K562 (cell line): ENCODE measurements around the gene EMC10. TPM values are rescaled to one million over a fixed set of nuclear protein-coding genes. Genes with fewer than 3 reads are reported as not detected.

Source experiments
- GABPB2 ChIP-seq: fragments of 250-450 bp; sonication (Bioruptor Pico); conservative IDR thresholded peaks from 2 replicates; pipeline ENCODE4 v1.5.1; 2021; ENCODE audit warnings: mild to moderate bottlenecking
- ILK ChIP-seq: fragments of 450-650 bp; IDR thresholded peaks from 2 replicates; pipeline ENCODE4 v1.6.1; 2016; ENCODE audit warnings: missing genetic modification characterization, low read depth, mild to moderate bottlenecking, missing compliant biosample characterization, moderate library complexity, borderline replicate concordance
- NFE2 ChIP-seq: IDR thresholded peaks from 2 replicates; pipeline ENCODE4 v1.6.1; 2014; ENCODE audit warnings: antibody characterized with exemption, low read depth
- PHF21A ChIP-seq: fragments of 450-650 bp; IDR thresholded peaks from 2 replicates; pipeline ENCODE4 v1.6.1; 2017; ENCODE audit warnings: low read depth, borderline replicate concordance
- TCF3 ChIP-seq: sonication (generic); formaldehyde crosslinking; IDR thresholded peaks from 2 replicates; pipeline ENCODE4 v1.4.0; 2020; ENCODE audit warnings: mild to moderate bottlenecking, missing genetic modification reagents
- ZZZ3 ChIP-seq: fragments of 450-650 bp; IDR thresholded peaks from 2 replicates; pipeline ENCODE4 v1.6.1; 2016; ENCODE audit warnings: antibody characterized with exemption, mild to moderate bottlenecking, moderate library complexity
- polyA plus RNA-seq, 8 experiments: library from polyadenylated mRNA; depleted of rRNA in 4 of 8; stranded (reverse) in 5 of 8; unstranded in 3 of 8; fragments of >200 nt; fragmentation: Nextera tagmentation in 2 of 8; fragmentation: Illumina TruSeq in 1 of 8; extraction: Ambion mirVana in 2 of 8; extraction: Trizol in 1 of 8; gene quantifications; 2 replicates each; pipeline versions ENCODE4 v1.2.1 to v1.2.3, GENCODE V29; 2011 to 2014; ENCODE audit warnings: inconsistent platforms in 1 of 8, missing spikeins in 1 of 8
- total RNA-seq, 7 experiments: library from RNA; depleted of rRNA in 6 of 7; stranded (reverse); fragments of >200 nt in 6 of 7; fragmentation: Illumina TruSeq in 2 of 7; extraction: Trizol in 2 of 7; gene quantifications; 2 replicates each; pipeline versions ENCODE4 v1.2.1 to v1.2.3, GENCODE V29; 2011 to 2021; ENCODE audit warnings: low replicate concordance in 1 of 7
- TF ChIP-seq, protein P1 (sequence below): fragments of 450-650 bp; IDR thresholded peaks from 2 replicates; pipeline ENCODE4 v1.6.1; 2016; ENCODE audit warnings: low read depth
- TF ChIP-seq, protein P2 (sequence below): fragments of 450-650 bp; formaldehyde crosslinking; IDR thresholded peaks from 2 replicates; pipeline ENCODE4 v1.4.0; 2020; ENCODE audit warnings: mild to moderate bottlenecking, moderate library complexity
- TF ChIP-seq, protein P3 (sequence below), 2 experiments: fragments of 250-450 bp in 1 of 2; fragments of 450-650 bp in 1 of 2; sonication (Bioruptor Pico) in 1 of 2; IDR thresholded peaks; 2 replicates each; pipeline versions ENCODE4 v1.6.1 to v1.8.0; 2016 to 2021; ENCODE audit warnings: mild to moderate bottlenecking in 2 of 2, moderate library complexity in 2 of 2, missing compliant biosample characterization in 1 of 2, missing genetic modification characterization in 1 of 2
- TF ChIP-seq, protein P4 (sequence below): fragments of 250-450 bp; sonication (Bioruptor Pico); IDR thresholded peaks from 2 replicates; pipeline ENCODE4 v1.4.0; 2020; ENCODE audit warnings: mild to moderate bottlenecking, moderate library complexity
- TF ChIP-seq, protein P5 (sequence below), 2 experiments: fragments of 450-650 bp; IDR thresholded peaks; 2 replicates each; pipeline ENCODE4 v1.6.1; 2016

EMC10 gene
- total and polyA plus RNA-seq, 9 of the 15 experiments (the other 6 are each of a cell fraction or from before 2014, with no cell fraction given), result 1.4 to 46.0 (median 13.1) TPM

DNA sequence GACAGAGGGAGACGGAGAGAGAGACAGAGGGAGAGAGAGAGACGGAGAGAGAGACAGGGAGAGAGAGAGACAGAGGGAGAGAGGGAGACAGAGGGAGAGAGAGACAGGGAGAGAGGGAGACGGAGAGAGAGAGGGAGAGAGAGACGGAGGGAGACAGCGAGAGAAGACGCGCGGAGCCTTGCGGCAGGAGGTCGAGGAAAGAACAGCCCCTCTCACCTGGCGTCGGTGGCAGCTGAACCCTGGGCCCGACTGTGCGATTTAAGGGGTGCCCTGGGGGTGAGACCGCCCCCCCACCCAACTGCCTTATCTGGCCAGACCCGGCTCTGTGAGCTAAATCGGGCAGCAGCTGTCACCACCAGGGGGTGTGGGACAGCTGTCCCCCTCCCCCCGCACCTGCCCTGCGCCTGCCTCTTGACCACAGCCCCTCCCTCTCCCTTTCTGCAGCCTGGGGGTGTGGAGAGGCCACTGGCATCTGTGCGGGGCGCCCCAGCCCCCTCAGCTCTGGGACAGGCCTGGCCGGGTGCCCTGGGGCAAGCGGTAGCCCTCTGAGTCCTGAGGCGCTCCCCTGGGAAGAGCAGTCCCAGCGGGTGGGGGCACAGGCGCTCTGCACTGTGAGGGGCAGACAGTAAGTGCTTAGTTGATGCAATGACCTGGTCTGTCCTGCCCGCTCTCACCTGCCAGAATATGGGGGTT is 23.9 kb downstream of the EMC10 start (continued):
- TF ChIP-seq, protein P1, sequence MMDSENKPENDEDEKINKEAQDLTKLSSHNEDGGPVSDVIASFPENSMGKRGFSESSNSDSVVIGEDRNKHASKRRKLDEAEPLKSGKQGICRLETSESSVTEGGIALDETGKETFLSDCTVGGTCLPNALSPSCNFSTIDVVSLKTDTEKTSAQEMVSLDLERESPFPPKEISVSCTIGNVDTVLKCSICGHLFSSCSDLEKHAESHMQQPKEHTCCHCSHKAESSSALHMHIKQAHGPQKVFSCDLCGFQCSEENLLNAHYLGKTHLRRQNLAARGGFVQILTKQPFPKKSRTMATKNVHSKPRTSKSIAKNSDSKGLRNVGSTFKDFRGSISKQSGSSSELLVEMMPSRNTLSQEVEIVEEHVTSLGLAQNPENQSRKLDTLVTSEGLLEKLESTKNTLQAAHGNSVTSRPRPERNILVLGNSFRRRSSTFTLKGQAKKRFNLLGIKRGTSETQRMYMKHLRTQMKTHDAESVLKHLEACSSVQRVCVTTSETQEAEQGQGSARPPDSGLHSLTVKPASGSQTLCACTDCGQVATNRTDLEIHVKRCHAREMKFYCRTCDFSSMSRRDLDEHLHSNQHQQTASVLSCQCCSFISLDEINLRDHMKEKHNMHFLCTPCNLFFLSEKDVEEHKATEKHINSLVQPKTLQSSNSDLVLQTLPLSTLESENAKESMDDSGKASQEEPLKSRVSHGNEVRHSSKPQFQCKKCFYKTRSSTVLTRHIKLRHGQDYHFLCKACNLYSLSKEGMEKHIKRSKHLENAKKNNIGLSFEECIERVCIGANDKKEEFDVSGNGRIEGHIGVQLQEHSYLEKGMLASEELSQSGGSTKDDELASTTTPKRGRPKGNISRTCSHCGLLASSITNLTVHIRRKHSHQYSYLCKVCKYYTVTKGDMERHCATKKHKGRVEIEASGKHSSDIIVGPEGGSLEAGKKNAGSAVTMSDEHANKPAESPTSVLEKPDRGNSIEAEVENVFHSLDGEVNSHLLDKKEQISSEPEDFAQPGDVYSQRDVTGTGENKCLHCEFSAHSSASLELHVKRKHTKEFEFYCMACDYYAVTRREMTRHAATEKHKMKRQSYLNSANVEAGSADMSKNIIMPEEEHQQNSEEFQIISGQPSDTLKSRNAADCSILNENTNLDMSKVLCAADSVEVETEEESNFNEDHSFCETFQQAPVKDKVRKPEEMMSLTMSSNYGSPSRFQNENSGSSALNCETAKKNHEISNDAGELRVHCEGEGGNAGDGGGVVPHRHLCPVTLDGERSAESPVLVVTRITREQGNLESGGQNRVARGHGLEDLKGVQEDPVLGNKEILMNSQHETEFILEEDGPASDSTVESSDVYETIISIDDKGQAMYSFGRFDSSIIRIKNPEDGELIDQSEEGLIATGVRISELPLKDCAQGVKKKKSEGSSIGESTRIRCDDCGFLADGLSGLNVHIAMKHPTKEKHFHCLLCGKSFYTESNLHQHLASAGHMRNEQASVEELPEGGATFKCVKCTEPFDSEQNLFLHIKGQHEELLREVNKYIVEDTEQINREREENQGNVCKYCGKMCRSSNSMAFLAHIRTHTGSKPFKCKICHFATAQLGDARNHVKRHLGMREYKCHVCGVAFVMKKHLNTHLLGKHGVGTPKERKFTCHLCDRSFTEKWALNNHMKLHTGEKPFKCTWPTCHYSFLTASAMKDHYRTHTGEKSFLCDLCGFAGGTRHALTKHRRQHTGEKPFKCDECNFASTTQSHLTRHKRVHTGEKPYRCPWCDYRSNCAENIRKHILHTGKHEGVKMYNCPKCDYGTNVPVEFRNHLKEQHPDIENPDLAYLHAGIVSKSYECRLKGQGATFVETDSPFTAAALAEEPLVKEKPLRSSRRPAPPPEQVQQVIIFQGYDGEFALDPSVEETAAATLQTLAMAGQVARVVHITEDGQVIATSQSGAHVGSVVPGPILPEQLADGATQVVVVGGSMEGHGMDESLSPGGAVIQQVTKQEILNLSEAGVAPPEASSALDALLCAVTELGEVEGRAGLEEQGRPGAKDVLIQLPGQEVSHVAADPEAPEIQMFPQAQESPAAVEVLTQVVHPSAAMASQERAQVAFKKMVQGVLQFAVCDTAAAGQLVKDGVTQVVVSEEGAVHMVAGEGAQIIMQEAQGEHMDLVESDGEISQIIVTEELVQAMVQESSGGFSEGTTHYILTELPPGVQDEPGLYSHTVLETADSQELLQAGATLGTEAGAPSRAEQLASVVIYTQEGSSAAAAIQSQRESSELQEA, result no peak
- no peak for TF ChIP-seq ZZZ3
- TF ChIP-seq, protein P2, sequence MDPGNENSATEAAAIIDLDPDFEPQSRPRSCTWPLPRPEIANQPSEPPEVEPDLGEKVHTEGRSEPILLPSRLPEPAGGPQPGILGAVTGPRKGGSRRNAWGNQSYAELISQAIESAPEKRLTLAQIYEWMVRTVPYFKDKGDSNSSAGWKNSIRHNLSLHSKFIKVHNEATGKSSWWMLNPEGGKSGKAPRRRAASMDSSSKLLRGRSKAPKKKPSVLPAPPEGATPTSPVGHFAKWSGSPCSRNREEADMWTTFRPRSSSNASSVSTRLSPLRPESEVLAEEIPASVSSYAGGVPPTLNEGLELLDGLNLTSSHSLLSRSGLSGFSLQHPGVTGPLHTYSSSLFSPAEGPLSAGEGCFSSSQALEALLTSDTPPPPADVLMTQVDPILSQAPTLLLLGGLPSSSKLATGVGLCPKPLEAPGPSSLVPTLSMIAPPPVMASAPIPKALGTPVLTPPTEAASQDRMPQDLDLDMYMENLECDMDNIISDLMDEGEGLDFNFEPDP (CRISPR knock-in tag), result no peak
- peak; percentile 88 for TF ChIP-seq TCF3 (CRISPR knock-in tag)
- TF ChIP-seq, protein P3, sequence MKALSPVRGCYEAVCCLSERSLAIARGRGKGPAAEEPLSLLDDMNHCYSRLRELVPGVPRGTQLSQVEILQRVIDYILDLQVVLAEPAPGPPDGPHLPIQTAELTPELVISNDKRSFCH (CRISPR knock-in tag; IDR thresholded peaks at IDR 0.05), result no peak
- TF ChIP-seq, protein P3 (tag; IDR thresholded peaks at IDR 0.05), result peak; percentile 43; the same call in 1 of the 2 replicates
- no peak for TF ChIP-seq NFE2
- TF ChIP-seq GABPB2, result no peak
- TF ChIP-seq, protein P4, sequence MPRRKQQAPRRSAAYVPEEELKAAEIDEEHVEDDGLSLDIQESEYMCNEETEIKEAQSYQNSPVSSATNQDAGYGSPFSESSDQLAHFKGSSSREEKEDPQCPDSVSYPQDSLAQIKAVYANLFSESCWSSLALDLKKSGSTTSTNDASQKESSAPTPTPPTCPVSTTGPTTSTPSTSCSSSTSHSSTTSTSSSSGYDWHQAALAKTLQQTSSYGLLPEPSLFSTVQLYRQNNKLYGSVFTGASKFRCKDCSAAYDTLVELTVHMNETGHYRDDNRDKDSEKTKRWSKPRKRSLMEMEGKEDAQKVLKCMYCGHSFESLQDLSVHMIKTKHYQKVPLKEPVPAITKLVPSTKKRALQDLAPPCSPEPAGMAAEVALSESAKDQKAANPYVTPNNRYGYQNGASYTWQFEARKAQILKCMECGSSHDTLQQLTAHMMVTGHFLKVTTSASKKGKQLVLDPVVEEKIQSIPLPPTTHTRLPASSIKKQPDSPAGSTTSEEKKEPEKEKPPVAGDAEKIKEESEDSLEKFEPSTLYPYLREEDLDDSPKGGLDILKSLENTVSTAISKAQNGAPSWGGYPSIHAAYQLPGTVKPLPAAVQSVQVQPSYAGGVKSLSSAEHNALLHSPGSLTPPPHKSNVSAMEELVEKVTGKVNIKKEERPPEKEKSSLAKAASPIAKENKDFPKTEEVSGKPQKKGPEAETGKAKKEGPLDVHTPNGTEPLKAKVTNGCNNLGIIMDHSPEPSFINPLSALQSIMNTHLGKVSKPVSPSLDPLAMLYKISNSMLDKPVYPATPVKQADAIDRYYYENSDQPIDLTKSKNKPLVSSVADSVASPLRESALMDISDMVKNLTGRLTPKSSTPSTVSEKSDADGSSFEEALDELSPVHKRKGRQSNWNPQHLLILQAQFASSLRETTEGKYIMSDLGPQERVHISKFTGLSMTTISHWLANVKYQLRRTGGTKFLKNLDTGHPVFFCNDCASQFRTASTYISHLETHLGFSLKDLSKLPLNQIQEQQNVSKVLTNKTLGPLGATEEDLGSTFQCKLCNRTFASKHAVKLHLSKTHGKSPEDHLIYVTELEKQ, result no peak
- no peak for TF ChIP-seq ILK (tag)
- TF ChIP-seq, protein P5, sequence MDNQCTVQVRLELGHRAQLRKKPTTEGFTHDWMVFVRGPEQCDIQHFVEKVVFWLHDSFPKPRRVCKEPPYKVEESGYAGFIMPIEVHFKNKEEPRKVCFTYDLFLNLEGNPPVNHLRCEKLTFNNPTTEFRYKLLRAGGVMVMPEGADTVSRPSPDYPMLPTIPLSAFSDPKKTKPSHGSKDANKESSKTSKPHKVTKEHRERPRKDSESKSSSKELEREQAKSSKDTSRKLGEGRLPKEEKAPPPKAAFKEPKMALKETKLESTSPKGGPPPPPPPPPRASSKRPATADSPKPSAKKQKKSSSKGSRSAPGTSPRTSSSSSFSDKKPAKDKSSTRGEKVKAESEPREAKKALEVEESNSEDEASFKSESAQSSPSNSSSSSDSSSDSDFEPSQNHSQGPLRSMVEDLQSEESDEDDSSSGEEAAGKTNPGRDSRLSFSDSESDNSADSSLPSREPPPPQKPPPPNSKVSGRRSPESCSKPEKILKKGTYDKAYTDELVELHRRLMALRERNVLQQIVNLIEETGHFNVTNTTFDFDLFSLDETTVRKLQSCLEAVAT (IDR thresholded peaks at IDR 0.05), result no peak
- TF ChIP-seq PHF21A, result peak; percentile 92
